ENCODE data around the gene ANGPTL1.

DNA sequence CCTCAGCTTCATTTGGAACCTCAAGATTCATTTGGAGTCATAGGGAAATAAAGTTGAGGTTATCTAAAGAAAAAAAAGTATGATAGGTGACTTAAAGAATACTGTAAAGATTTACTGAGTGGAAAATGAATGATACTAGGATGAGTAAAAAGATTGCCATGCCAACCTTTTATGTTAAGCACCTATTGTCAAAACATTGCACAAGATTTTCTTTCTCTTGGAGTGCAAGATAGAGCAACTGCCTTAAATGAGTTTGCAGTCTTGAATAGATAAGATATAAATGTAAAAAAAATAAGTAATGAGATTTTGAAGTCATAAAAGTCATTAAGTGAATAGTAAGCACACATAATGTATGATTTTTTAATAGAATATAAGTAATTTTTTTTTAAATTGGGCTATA lies 5.1 kb upstream of the ANGPTL1 start:
- TF ChIP-seq, protein P1, sequence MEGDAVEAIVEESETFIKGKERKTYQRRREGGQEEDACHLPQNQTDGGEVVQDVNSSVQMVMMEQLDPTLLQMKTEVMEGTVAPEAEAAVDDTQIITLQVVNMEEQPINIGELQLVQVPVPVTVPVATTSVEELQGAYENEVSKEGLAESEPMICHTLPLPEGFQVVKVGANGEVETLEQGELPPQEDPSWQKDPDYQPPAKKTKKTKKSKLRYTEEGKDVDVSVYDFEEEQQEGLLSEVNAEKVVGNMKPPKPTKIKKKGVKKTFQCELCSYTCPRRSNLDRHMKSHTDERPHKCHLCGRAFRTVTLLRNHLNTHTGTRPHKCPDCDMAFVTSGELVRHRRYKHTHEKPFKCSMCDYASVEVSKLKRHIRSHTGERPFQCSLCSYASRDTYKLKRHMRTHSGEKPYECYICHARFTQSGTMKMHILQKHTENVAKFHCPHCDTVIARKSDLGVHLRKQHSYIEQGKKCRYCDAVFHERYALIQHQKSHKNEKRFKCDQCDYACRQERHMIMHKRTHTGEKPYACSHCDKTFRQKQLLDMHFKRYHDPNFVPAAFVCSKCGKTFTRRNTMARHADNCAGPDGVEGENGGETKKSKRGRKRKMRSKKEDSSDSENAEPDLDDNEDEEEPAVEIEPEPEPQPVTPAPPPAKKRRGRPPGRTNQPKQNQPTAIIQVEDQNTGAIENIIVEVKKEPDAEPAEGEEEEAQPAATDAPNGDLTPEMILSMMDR (IDR thresholded peaks at IDR 0.05) = no peak
- TF ChIP-seq POLR2A (IDR thresholded peaks at IDR 0.05) = no peak
